RWPE1 (cell line): ENCODE results near the gene ADRB2.

ENCODE experiments used
- CTCF ChIA-PET: fragments of 350-600 bp; sonication (Branson Sonifier 250); formaldehyde crosslinking; extraction: SDS; loops from one replicate; lab custom pipeline; 2021; lab: Yijun Ruan, JAX
- POLR2A ChIA-PET: fragments of 400-600 bp; formaldehyde crosslinking; extraction: SDS; loops from one replicate; lab custom pipeline; 2020; ENCODE audit warnings: antibody characterized with exemption; ENCODE audit not compliant: low non-redundant PET; lab: Yijun Ruan, JAX
- DNase-seq: peaks from one replicate; pipeline ENCODE4 v3.0.0; 2012; ENCODE audit warnings: low spot score
- H3K27ac ChIP-seq: fragments of 450-650 bp; 2 replicates; pipeline ENCODE4 v1.5.1; 2017
- CTCF ChIP-seq: fragments of 450-650 bp; conservative IDR thresholded peaks from 2 replicates; pipeline ENCODE4 v1.5.1; 2017; ENCODE audit warnings: low read depth, mild to moderate bottlenecking

The ADRB2 gene

GRCh38 chr5:148808864-148809642 lies 17.4 kb upstream of the ADRB2 start:
- POLR2A ChIA-PET = no interaction called here
- peak overlapping the region; percentile 64 for H3K27ac ChIP-seq
- no peak for DNase-seq
- TF ChIP-seq CTCF = no peak
- CTCF ChIA-PET = interaction anchor here (0.6 kb wide), 1 partner anchor 74 kb away, joined by 3 read pairs; no protein-coding TSS in a partner anchor

- no peak for TF ChIP-seq CTCF
- no peak overlapping the region for H3K27ac ChIP-seq
- ChIA-PET POLR2A (no interaction called here), CTCF (interaction anchor here (0.5 to 0.6 kb wide), 3 partner anchors 75 to 198 kb away, joined by 3 read pairs; no protein-coding TSS in a partner anchor)
- no peak for DNase-seq
These were observed 16.5 kb upstream of the ADRB2 start for GRCh38 chr5:148809781-148810524.

GRCh38 chr5:148810823-148811222 lies 15.6 kb upstream of the ADRB2 start:
- H3K27ac ChIP-seq = no peak overlapping the region
- CTCF ChIA-PET = interaction anchor here (0.6 to 1.1 kb wide), 2 partner anchors 22 to 114 kb away, joined by 3 to 4 read pairs; no protein-coding TSS in a partner anchor
- POLR2A ChIA-PET = no interaction called here
- no peak for DNase-seq
- TF ChIP-seq CTCF = no peak

DNA sequence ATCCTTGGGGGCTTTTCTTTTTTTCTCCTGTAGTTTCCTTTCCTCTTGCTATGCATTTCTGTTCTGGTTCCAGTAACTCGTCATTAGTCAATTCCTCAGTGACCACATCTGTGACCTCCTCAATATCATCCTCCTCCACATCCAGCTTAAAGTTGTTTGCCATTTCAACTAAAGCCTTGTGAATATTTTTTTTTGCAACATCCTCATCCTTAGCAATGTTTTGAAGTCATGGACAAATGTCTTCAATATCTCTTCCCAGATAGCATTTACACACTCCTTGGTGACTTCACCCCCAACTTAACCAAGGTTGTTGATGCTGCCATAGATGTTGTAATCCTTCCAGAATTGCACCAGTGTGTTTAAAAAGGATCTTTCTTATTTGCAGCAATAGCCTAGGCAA lies 14.7 kb upstream of the ADRB2 start:
- no peak for DNase-seq
- TF ChIP-seq CTCF = no peak
- ChIA-PET POLR2A (no interaction called here), CTCF (interaction anchor here (1.1 kb wide), 1 partner anchor 23 kb away, joined by 4 read pairs; no protein-coding TSS in a partner anchor)
- no peak overlapping the region for H3K27ac ChIP-seq

DNA sequence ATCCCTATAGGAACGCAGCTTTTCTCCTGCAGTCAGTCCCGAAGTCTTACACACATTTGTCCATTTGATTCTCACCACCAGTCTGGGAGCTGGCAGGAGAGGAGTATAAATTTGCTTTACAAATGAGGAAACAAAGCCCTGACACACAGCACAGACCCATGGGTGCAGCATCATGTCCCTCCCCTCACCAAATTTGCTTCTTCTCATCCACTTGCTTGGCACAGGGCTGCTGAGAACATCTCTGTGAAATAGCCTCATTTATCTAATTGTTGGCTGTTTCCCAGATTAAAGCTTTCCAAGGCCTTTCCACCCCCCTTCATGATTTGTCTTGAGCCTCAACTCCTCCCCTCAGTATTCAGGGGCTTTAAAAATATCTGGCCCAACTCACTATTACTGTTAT lies 11.3 kb upstream of the ADRB2 start:
- ChIA-PET CTCF (interaction anchor here (0.5 to 1.1 kb wide), 2 partner anchors 74 to 789 kb away, joined by 3 to 6 read pairs; no protein-coding TSS in a partner anchor), POLR2A (no interaction called here)
- no peak for TF ChIP-seq CTCF
- no peak overlapping the region for H3K27ac ChIP-seq
- DNase-seq = no peak

DNA sequence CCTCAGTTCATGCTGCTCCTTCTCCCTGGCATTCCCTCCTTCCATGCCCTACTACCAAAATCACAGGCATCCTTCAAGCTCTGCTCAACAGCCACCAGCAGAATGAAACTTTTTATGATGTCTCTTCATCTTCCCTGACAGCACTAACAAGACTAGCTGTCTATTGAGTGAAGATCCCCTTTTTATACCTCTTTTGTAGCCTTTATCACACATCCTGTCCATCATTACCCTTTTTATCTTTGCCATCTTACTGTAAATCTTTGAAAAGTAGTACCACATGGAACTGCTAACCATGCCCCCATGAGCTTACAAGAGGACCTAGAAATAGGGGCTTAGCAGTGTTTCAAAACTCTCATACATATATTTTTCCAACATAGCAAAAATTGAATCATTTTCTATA lies 10.8 kb upstream of the ADRB2 start:
- no peak for DNase-seq
- ChIA-PET CTCF (interaction anchor here (0.5 to 1.1 kb wide), 2 partner anchors 74 to 789 kb away, joined by 3 to 6 read pairs; no protein-coding TSS in a partner anchor), POLR2A (no interaction called here)
- no peak overlapping the region for H3K27ac ChIP-seq
- no peak for TF ChIP-seq CTCF
